ENCODE measurements around the gene MYL11.
A peak's percentile ranks its signal among the peaks of the same experiment; 100 is the strongest.

The MYL11 gene

DNA sequence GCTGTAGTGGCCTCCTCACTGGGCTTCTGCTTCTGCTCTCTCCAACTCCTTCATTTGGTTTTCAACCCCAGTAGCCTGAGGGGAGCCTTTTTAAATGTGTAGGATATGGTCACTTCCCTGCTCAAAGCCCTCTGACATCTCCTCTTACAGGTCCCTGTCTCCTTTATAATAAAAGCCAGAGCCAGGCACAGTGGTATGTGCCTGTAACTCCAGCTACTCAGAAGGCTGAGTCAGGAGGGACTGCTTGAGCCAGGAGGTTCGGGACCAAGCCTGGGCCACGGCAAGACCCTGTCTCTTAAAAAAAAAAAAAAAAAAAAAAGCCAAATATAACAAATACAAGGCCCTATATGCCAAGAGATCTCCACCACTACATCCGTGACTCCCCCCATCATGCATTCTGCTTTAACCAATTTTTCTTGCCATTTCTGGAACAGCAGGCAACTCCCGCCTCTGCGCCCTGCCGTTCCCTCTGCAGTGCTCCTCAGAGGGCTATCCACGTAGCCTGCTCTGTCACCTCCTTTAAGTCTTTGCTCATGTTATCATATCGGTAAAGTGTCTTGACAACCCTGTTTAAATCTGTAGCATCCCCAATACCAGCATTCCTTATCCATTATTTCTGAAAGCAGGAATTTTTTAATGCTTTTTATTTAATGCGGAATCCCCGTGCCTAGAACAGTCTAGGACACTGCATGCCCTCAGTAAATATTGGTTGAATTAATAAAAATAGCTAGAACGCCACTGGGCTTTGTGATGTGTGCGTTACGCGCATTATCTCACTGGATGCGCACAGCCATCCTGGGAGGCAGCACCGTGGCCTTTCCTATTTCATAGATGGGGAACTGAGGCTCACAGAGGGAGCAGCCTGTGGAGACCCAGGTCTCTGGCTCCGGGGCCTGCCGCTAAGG, 42.3 kb downstream of the MYL11 start:
- no peak for DNase-seq (ENCODE audit: insufficient read length, low spot score)
- no peak for FAIRE-seq

DNA sequence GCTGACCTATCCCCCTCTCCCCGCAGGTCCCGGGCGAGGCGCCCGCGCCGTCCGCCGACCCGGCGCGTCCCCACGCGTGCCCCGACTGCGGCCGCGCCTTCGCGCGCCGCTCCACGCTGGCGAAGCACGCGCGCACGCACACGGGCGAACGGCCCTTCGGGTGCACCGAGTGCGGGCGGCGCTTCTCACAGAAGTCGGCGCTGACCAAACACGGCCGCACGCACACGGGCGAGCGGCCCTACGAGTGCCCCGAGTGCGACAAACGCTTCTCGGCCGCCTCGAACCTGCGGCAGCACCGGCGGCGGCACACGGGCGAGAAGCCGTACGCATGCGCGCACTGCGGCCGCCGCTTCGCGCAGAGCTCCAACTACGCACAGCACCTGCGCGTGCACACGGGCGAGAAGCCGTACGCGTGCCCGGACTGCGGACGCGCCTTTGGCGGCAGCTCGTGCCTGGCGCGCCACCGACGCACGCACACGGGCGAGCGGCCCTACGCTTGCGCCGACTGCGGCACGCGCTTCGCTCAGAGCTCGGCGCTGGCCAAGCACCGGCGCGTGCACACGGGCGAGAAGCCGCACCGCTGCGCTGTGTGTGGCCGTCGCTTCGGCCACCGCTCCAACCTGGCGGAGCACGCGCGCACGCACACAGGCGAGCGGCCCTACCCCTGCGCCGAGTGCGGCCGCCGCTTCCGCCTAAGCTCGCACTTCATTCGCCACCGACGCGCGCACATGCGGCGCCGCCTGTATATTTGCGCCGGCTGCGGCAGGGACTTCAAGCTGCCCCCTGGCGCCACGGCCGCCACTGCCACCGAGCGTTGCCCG, 43.1 kb downstream of the MYL11 start:
- FAIRE-seq (peak; percentile 93), DNase-seq (ENCODE audit: insufficient read length, low spot score) (peak; percentile 93)

GRCh38 chr16:30418350-30419181, 44.0 kb downstream of the MYL11 start:
- no peak for DNase-seq (ENCODE audit: insufficient read length, low spot score)
- no peak for FAIRE-seq

GRCh38 chr16:30421010-30421409, 46.4 kb downstream of the MYL11 start:
- DNase-seq (ENCODE audit: insufficient read length, low spot score) (no peak), FAIRE-seq (no peak)
